ENCODE data around the gene SYT5.
A peak's percentile ranks its signal among the peaks of the same experiment; 100 is the strongest.

SYT5 gene

GRCh38 chr19:55224038-55224665, 44.1 kb upstream of the SYT5 start:
- 91% methylated on average over 26 of the region's 26 CpGs for WGBS
- Histone ChIP-seq H3K9me3 (ENCODE audit: insufficient read depth, low read depth, low read length) (0 out of 2 replicates have a peak, but pooled peaks cover 3% of the 10 kb centered on the region), H3K4me3 (ENCODE audit: low read length) (no peak overlapping the region), H3K27ac (ENCODE audit: low read depth, low read length) (no peak overlapping the region), H3K4me1 (ENCODE audit: insufficient read depth, low read length) (no peaks in the 10 kb centered on the region), H3K36me3 (ENCODE audit: insufficient read depth, low read length) (0 out of 2 replicates have a peak, but pooled peaks cover 6% of the 10 kb centered on the region), H3K27me3 (ENCODE audit: insufficient read depth, low read length) (no peaks in the 10 kb centered on the region), H3K9ac (ENCODE audit: low read depth, low read length) (no peak overlapping the region)

- Histone ChIP-seq H3K4me1 (ENCODE audit: insufficient read depth, low read length) (no peaks in the 10 kb centered on the region), H3K36me3 (ENCODE audit: insufficient read depth, low read length) (0 out of 2 replicates have a peak, but pooled peaks cover 6% of the 10 kb centered on the region), H3K4me3 (ENCODE audit: low read length) (no peak overlapping the region), H3K27me3 (ENCODE audit: insufficient read depth, low read length) (no peaks in the 10 kb centered on the region), H3K9me3 (ENCODE audit: insufficient read depth, low read depth, low read length) (0 out of 2 replicates have a peak, but pooled peaks cover 3% of the 10 kb centered on the region), H3K9ac (ENCODE audit: low read depth, low read length) (no peak overlapping the region), H3K27ac (ENCODE audit: low read depth, low read length) (no peak overlapping the region)
- 94% methylated on average over 17 of the region's 17 CpGs for WGBS
Measured at GRCh38 chr19:55223291-55224037, 43.4 kb upstream of the SYT5 start.

- H3K4me1 ChIP-seq (ENCODE audit: insufficient read depth, low read length): no peaks in the 10 kb centered on the region
- WGBS: 79% methylated on average over 9 of the region's 9 CpGs
- H3K9ac ChIP-seq (ENCODE audit: low read depth, low read length): no peak overlapping the region
- H3K27me3 ChIP-seq (ENCODE audit: insufficient read depth, low read length): no peaks in the 10 kb centered on the region
- no peaks in the 10 kb centered on the region for H3K36me3 ChIP-seq (ENCODE audit: insufficient read depth, low read length)
- H3K27ac ChIP-seq (ENCODE audit: low read depth, low read length): no peak overlapping the region
- no peak overlapping the region for H3K4me3 ChIP-seq (ENCODE audit: low read length)
- 0 out of 2 replicates have a peak, but pooled peaks cover 3% of the 10 kb centered on the region for H3K9me3 ChIP-seq (ENCODE audit: insufficient read depth, low read depth, low read length)
Measured at GRCh38 chr19:55220525-55220924, 40.4 kb upstream of the SYT5 start.

- peak overlapping the region; percentile 75; the same call in 1 of the 2 replicates for H3K27ac ChIP-seq (ENCODE audit: low read depth, low read length)
- 5% methylated on average over 33 of the region's 36 CpGs for WGBS
- peak overlapping the region; percentile 52 for H3K9ac ChIP-seq (ENCODE audit: low read depth, low read length)
Measured at GRCh38 chr19:55216461-55217198, 36.5 kb upstream of the SYT5 start.

GRCh38 chr19:55213547-55213946, 33.5 kb upstream of the SYT5 start:
- WGBS: 91% methylated on average over 7 of the region's 7 CpGs
- H3K9me3 ChIP-seq (ENCODE audit: insufficient read depth, low read depth, low read length): peaks cover 10% of the 10 kb centered on the region
- no peak overlapping the region for H3K27ac ChIP-seq (ENCODE audit: low read depth, low read length)
- no peaks in the 10 kb centered on the region for H3K4me1 ChIP-seq (ENCODE audit: insufficient read depth, low read length)
- H3K9ac ChIP-seq (ENCODE audit: low read depth, low read length): no peak overlapping the region
- no peaks in the 10 kb centered on the region for H3K27me3 ChIP-seq (ENCODE audit: insufficient read depth, low read length)
- no peaks in the 10 kb centered on the region for H3K36me3 ChIP-seq (ENCODE audit: insufficient read depth, low read length)
- no peak overlapping the region for H3K4me3 ChIP-seq (ENCODE audit: low read length)

More at GRCh38 chr19:55216461-55217198, 36.5 kb upstream of the SYT5 start:
- Histone ChIP-seq H3K9me3 (ENCODE audit: insufficient read depth, low read depth, low read length) (peaks cover 13% of the 10 kb centered on the region), H3K4me3 (ENCODE audit: low read length) (peak overlapping the region; percentile 67), H3K27me3 (ENCODE audit: insufficient read depth, low read length) (no peaks in the 10 kb centered on the region), H3K36me3 (ENCODE audit: insufficient read depth, low read length) (no peaks in the 10 kb centered on the region), H3K4me1 (ENCODE audit: insufficient read depth, low read length) (no peaks in the 10 kb centered on the region)

GRCh38 chr19:55212447-55212846, 32.4 kb upstream of the SYT5 start:
- H3K4me1 ChIP-seq (ENCODE audit: insufficient read depth, low read length): no peaks in the 10 kb centered on the region
- H3K27me3 ChIP-seq (ENCODE audit: insufficient read depth, low read length): no peaks in the 10 kb centered on the region
- no peak overlapping the region for H3K27ac ChIP-seq (ENCODE audit: low read depth, low read length)
- peaks cover 10% of the 10 kb centered on the region for H3K9me3 ChIP-seq (ENCODE audit: insufficient read depth, low read depth, low read length)
- H3K4me3 ChIP-seq (ENCODE audit: low read length): no peak overlapping the region
- no peak overlapping the region for H3K9ac ChIP-seq (ENCODE audit: low read depth, low read length)
- H3K36me3 ChIP-seq (ENCODE audit: insufficient read depth, low read length): no peaks in the 10 kb centered on the region
- 88% methylated on average over 3 of the region's 3 CpGs for WGBS

- Histone ChIP-seq H3K9me3 (ENCODE audit: insufficient read depth, low read depth, low read length) (peaks cover 10% of the 10 kb centered on the region), H3K4me3 (ENCODE audit: low read length) (no peak overlapping the region), H3K27me3 (ENCODE audit: insufficient read depth, low read length) (no peaks in the 10 kb centered on the region), H3K4me1 (ENCODE audit: insufficient read depth, low read length) (no peaks in the 10 kb centered on the region), H3K27ac (ENCODE audit: low read depth, low read length) (no peak overlapping the region), H3K36me3 (ENCODE audit: insufficient read depth, low read length) (no peaks in the 10 kb centered on the region), H3K9ac (ENCODE audit: low read depth, low read length) (no peak overlapping the region)
- 70% methylated on average over 17 of the region's 17 CpGs for WGBS
Measured at GRCh38 chr19:55209693-55210472, 29.8 kb upstream of the SYT5 start.

- Histone ChIP-seq H3K36me3 (ENCODE audit: insufficient read depth, low read length) (no peaks in the 10 kb centered on the region), H3K9ac (ENCODE audit: low read depth, low read length) (no peak within 1 kb of the TSS), H3K9me3 (ENCODE audit: insufficient read depth, low read depth, low read length) (peaks cover 10% of the 10 kb centered on the region), H3K4me3 (ENCODE audit: low read length) (no peak within 1 kb of the TSS), H3K27me3 (ENCODE audit: insufficient read depth, low read length) (no peaks in the 10 kb centered on the region), H3K4me1 (ENCODE audit: insufficient read depth, low read length) (no peaks in the 10 kb centered on the region), H3K27ac (ENCODE audit: low read depth, low read length) (no peak within 1 kb of the TSS)
- WGBS: 77% methylated on average over 16 of the region's 18 CpGs
Measured at GRCh38 chr19:55208880-55209692, 29.0 kb upstream of the SYT5 start, which contains the start of gene PTPRH. TSS of gene PTPRH (minus strand) at chr19:55209501. CDS start at chr19:55209433, 68 bp downstream.

- H3K4me1 ChIP-seq (ENCODE audit: insufficient read depth, low read length): no peaks in the 10 kb centered on the region
- H3K27ac ChIP-seq (ENCODE audit: low read depth, low read length): no peak overlapping the region
- peak overlapping the region; percentile 40 for H3K4me3 ChIP-seq (ENCODE audit: low read length)
- 36% methylated on average over 29 of the region's 29 CpGs for WGBS
- H3K27me3 ChIP-seq (ENCODE audit: insufficient read depth, low read length): no peaks in the 10 kb centered on the region
- H3K9me3 ChIP-seq (ENCODE audit: insufficient read depth, low read depth, low read length): no peaks in the 10 kb centered on the region
- H3K9ac ChIP-seq (ENCODE audit: low read depth, low read length): no peak overlapping the region
- no peaks in the 10 kb centered on the region for H3K36me3 ChIP-seq (ENCODE audit: insufficient read depth, low read length)
Measured at GRCh38 chr19:55206664-55207500, 26.8 kb upstream of the SYT5 start.

Measured in HUES64 (cell line).